HS-5 (cell line): ENCODE measurements around the gene PNPO.
"Not testable (repeated sequence)": the region's sequence is repeated elsewhere in the genome, so short reads cannot be mapped to it uniquely, and the experiment has no call there.

Source experiments
- DNase-seq: peaks from one replicate; pipeline ENCODE4 v3.0.0-alpha.2; 2012; ENCODE audit warnings: low read depth

PNPO gene

DNA sequence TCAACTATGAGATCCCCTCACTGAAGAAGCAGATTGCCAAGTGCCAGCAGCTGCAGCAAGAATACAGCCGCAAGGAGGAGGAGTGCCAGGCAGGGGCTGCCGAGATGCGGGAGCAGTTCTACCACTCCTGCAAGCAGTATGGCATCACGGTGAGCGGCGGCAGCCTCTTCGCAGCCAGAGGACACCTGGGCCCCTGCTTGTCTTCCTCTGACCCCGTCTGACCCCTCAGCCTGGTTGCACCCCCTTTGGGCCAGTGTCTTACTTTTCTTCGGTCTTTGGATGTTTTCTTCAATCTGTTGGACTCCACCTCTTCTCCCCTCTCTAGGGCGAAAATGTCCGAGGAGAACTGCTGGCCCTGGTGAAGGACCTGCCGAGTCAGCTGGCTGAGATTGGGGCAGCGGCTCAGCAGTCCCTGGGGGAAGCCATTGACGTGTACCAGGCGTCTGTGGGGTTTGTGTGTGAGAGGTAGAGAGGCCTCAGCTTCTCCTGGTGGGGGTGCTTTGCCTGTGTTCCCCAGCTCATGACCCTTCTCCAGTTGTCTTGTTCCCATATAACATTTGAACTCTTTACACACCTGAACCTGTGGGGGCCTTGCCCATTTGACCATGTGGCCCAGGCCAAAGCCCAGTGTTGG lies 33.9 kb downstream of the PNPO start:
- no peak for DNase-seq

DNA sequence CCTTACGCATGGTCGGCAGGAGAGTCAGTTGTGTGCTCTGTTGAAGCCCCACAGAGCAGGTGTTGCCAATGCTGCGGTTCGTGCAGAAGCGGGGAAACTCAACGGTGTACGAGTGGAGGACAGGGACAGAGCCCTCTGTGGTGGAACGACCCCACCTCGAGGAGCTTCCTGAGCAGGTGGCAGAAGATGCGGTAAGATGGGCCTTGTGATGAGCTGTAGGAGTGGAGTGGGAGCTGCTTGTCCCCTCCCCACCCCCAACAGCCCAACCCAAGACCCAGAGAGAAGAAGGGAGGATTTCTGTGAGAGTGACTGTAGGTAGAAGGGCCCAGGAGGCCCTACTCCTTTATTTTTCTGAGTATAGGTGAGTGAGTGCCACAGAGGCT lies 34.4 kb downstream of the PNPO start:
- no peak for DNase-seq

DNA sequence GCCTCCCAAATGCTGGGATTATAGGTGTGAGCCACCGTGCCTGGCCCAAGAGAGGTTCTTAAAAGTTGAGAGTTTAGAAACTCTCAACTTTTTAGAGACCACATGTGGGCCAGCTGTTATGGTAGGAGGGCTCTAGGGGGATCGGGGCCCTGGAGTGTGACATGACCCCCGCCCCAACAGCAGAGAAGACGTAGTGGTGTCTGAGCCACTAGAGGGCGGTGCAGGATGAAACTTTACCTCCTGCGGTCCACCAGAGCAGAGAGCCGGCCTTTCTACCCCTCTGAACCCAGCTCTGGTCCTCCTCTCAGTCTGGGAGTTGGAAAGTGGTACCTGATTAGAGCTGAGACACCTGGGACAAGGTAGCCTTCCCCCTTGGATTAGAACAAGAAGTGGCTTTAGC lies 37.0 kb downstream of the PNPO start:
- no peak for DNase-seq

- DNase-seq, result no peak
These were observed 39.2 kb downstream of the PNPO start for GRCh38 chr17:47980541-47980940.

DNA sequence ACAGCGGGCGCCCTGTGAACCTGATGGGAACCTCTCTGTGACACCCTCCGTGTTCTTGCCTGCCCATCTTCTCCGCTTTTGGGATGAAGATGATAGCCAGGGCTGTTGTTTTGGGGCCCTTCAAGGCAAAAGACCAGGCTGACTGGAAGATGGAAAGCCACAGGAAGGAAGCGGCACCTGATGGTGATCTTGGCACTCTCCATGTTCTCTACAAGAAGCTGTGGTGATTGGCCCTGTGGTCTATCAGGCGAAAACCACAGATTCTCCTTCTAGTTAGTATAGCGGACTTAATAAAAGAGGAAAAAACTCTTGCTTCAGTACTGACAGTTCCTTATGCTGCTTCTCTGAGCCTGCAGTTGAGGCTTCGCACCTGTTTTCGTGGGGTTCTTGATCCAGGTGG lies 40.1 kb downstream of the PNPO start:
- no peak for DNase-seq

DNA sequence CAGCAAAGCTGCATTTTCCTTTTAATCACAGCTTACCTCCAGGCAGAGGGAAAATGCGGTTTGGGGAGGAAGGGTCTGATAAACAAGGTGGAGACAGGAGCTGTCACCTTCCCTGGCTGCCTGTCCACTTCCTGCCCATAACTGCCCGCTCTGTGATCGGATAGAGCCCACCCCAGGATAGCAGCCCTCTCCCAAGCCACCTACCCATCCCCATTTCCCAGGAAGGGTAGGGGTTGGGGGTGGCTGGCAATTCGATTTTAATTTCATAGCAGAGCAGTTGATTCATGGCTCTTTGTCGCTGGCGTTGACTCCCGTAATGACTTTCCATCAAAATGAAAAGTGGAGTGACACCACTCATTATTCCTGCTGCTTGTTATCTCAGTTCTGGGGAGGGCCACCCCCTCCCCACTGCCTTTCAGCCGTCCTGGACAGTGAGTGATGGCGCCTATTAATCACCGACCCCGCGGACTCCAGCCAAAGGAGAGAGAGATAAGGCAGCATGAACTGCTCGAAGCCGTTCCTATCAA lies 40.8 kb downstream of the PNPO start:
- no peak for DNase-seq

- no peak for DNase-seq
These were observed 41.4 kb downstream of the PNPO start for GRCh38 chr17:47982645-47983390.

- no peak for DNase-seq
These were observed 42.3 kb downstream of the PNPO start for GRCh38 chr17:47983492-47984223.

DNA sequence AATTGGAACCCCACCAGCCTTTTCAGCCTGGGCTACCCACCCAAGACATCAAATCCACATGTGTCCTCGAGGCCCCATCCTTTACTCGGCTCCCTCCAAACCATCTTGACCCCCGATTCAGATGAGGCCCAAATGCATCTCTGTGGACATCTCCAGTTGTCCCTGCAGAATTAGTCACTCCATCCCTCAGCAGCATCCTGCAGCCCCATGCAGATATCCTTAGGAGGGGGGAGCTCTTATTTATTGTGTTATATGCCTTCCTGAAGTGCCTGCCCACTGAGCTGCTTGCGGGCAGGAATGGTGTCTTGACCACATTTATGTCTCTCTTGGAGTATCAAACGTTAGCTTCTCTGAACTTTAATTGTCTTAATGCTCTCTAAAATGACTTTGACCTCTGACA lies 45.1 kb downstream of the PNPO start:
- no peak for DNase-seq

GRCh38 chr17:47987240-47987835 lies 46.0 kb downstream of the PNPO start:
- DNase-seq, result no peak

GRCh38 chr17:47988445-47988844 lies 47.1 kb downstream of the PNPO start:
- DNase-seq, result not testable (repeated sequence)

GRCh38 chr17:47989159-47989558 lies 47.8 kb downstream of the PNPO start:
- DNase-seq, result no peak

DNA sequence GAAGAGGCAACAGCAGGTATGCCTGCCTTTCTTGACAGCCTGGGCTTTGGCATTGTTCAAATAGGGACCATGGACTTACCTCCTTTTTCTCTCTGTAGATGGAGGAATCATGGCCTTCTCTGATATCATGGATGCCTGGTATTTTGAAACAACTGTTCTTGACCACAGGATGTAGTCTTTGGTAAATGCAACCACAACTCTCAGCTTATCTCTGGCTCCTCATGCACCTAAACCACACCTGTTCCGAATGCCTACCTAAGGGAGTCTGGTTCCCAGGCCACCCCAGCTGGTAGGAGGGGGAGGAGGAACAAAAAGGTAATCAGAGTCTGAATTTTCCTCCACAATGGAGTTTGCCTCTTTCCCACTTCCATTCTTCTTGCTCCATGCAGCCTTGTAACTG lies 48.3 kb downstream of the PNPO start:
- DNase-seq, result no peak

DNA sequence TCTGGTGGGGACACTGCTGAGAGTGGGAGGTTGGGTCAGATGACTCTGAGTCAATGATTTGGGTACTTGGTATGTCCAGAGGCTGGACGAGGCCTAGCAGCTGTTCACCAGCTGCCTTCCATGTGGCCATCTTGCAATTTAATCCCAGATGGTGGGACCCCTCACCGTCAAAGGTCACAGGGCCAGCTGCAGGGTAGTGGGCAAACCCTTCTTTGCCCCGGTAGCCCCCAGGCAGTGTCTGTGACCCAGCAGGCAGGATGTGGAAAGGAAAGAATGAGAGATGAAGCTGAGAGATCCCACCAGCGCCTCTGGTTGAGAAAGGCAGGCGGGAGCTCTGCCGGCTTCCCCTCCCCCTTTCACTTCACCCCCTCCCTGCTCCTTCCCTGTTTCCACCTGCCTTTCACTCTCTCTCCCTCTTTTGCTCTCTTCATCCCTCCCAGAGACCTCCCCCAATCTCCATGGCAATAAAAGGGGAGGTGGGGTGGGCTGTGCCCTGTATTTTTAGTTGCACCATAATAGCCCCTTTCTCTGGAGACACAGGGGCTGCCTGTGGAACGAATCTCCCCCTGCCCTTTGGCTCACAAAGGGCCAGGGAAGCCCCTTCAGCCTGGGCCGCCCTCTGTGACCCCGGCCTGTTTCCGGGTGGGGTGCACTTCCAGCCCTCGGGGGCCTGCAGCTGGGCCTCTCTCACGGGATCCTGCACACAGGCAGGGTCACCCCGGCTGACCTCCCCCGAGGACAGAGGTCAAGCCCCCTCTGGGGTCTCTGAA lies 49.8 kb downstream of the PNPO start:
- no peak for DNase-seq

- no peak for DNase-seq
These were observed 50.8 kb downstream of the PNPO start for GRCh38 chr17:47992216-47992615.

DNA sequence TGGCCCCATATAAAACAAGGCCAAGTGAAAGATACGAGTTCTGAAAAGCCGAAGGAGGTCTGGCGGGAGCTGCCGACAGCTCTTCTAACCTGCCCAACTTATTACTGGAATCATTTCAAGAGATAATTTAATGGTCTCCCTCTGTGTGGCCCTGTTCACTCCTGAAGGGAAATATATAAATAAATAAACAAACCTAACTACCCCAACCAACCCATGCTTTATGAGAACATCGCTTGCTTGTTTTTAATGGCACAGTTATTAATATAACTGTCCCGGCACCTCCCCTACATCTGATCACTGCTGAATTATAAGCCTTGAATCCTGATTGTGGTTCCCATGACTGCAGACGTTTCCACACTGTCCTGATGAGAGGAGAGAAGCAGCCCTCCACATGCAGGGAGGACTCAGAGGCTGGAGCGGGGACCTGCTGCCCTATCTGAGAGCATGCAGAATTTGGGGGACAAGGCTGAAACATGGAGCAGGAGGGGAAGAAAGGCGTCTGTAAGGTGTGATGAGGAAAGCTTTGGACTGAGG lies 51.7 kb downstream of the PNPO start:
- no peak for DNase-seq

- DNase-seq, result no peak
These were observed 52.6 kb downstream of the PNPO start for GRCh38 chr17:47993964-47994363.

DNA sequence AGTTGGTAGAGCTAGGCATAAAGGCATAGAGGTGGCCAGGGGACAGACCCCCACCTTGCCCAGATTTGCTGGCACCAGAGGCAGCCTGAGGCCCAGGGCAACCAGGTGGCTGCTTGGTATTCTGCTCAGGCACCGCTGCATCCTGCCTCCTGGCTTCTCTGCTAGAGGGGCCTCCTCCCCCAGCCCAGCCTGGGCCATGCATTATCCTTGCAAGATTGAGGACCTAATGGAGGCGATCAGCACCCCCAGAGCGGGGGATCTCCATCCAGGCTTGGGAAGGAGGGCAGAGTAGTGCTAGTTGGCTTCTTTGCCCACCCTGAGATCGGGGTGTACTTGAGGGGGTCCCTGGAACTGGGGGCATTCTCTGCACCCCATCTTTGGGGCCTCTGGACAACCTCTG lies 53.4 kb downstream of the PNPO start:
- no peak for DNase-seq

DNA sequence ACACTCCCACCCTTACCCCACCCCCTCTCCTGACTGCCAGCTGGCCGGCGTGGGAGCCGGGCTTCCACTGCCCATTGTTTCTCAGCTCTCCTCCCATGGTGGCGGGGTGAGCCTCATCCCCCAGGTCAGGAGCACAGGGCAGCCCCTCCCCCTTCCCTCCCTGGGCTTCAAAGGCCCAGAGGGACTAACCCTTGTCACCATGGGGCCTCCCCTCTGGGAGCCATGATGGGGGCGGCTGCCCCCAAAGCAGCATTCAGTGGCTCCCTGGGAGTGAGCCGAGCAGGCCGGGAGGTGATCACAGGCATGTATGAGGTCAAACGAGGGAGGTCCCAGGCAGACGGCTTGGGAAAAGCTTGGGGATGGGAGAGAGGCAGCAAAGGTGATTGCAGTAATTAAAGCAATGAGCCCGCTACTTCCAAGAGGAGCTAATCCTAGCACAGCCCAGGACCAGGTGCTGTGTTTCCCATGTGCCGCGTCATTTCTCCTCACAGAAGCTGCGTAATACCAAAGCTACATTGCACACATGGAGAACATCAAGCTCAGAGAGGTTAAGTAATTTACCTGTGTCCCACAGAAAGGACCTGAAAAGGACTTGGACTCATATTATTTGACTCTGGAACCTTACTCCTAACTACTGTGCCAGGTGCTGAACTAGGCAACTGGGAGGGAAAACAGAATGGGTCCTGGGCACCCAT lies 54.0 kb downstream of the PNPO start:
- DNase-seq, result no peak

GRCh38 chr17:47996201-47996600 lies 54.8 kb downstream of the PNPO start:
- DNase-seq, result no peak

- no peak for DNase-seq
These were observed 56.2 kb downstream of the PNPO start for GRCh38 chr17:47997586-47997985.
